ENCODE data around the gene SLC39A13. TPM values are rescaled to one million over a fixed set of nuclear protein-coding genes. Genes with fewer than 3 reads are reported as not detected.

SLC39A13 gene
- 40.7 to 54.0 TPM (median 50.3 TPM) in 5 replicates for total RNA-seq (2022; extraction: Qiagen RNA extraction; ENCODE audit: low read depth)

GRCh38 chr11:47407746-47408590 is at the start of gene SLC39A13:
SLC39A13 (plus strand) TSS chr11:47408590; CDS start chr11:47410095, 1,505 bp downstream.

GRCh38 chr11:47378010-47378835 is 30.2 kb upstream of the SLC39A13 start, which contains the start of gene SPI1:
SPI1 (minus strand) TSS chr11:47378547; CDS start chr11:47378353, 194 bp downstream.

DNA sequence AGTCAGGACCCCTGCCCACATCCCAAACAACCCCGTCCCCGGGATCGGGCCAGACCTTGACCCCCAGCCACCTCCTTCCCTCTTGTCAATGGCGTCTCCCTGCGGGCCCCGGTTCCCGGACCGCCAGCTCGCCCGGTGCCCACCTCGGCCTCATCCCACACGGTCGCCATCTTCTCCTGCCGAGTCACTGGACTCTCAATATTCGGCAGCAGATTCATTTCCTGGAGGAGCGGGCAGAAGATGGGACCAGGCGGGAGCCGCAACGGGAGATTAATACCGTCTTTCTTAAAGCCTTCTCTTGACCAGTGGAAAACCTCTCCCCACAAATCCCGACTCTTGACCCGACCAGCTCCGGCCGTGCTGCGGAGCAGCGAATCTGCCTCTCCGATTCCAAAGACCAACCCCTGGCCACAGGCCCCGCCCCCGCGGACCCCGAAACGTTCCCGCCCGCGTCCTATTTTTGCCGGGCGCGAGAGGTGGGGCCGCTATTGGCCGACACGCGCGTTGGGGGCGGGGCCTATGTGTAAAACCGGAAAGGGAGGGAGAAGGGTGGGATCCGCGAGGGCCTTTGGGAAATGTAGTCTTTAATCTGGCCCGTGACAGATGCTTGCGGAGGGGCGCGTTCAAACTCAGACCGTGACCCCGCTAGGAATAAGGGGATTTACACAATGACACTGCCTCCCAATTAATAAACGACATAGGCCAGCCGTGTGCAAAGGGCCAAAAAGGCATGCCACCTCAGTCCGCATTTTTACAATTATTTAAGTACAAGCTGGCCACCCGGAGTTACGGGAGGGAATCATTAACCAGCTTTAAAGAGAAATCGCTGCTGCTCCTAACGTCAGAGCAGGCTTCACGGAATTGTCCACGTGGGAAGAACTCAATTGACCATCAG is 17.9 kb downstream of the SLC39A13 start, which contains the start of gene PSMC3:
Gene PSMC3 (minus strand): TSS at position 378 of the 895 bp plus-strand sequence. CDS start 160 bp downstream, at position 218.

GRCh38 chr11:47448566-47449427 is 40.4 kb downstream of the SLC39A13 start, which contains the start of gene RAPSN:
RAPSN (minus strand) TSS chr11:47449136; CDS start chr11:47448964, 172 bp downstream.

Other genes starting within 250 kb of the SLC39A13 start
- gene ARFGAP2, start 231.7 kb upstream of the SLC39A13 start, total RNA-seq (2022; extraction: Qiagen RNA extraction; ENCODE audit: low read depth): 25.8 to 41.6 TPM (median 26.7 TPM) in 5 replicates
- 25.8 to 36.2 TPM (median 30.0 TPM) in 5 replicates for gene PACSIN3, start 222.2 kb upstream of the SLC39A13 start, total RNA-seq (2022; extraction: Qiagen RNA extraction; ENCODE audit: low read depth)
- gene DDB2, start 193.6 kb upstream of the SLC39A13 start, total RNA-seq (2022; extraction: Qiagen RNA extraction; ENCODE audit: low read depth): 80.4 to 99.0 TPM (median 86.1 TPM) in 5 replicates
- 20.4 to 29.9 TPM (median 22.9 TPM) in 5 replicates for gene ACP2, start 159.8 kb upstream of the SLC39A13 start, total RNA-seq (2022; extraction: Qiagen RNA extraction; ENCODE audit: low read depth)
- gene NR1H3, start 150.6 kb upstream of the SLC39A13 start, total RNA-seq (2022; extraction: Qiagen RNA extraction; ENCODE audit: low read depth): 8.4 to 14.0 TPM (median 12.3 TPM) in 5 replicates
- gene MADD, start 138.5 kb upstream of the SLC39A13 start, total RNA-seq (2022; extraction: Qiagen RNA extraction; ENCODE audit: low read depth): 22.2 to 23.2 TPM (median 22.5 TPM) in 5 replicates
- gene MYBPC3, start 55.9 kb upstream of the SLC39A13 start, total RNA-seq (2022; extraction: Qiagen RNA extraction; ENCODE audit: low read depth): 0.05 to 0.06 TPM (median 0.05 TPM) in 4 of 5 replicates, not detected in the other
- gene SPI1, start 30.0 kb upstream of the SLC39A13 start, total RNA-seq (2022; extraction: Qiagen RNA extraction; ENCODE audit: low read depth): 0.11 TPM in 1 of 5 replicates, not detected in the others
- 188 to 258 TPM (median 203 TPM) in 5 replicates for gene PSMC3, start 17.8 kb downstream of the SLC39A13 start, total RNA-seq (2022; extraction: Qiagen RNA extraction; ENCODE audit: low read depth)
- gene RAPSN, start 40.5 kb downstream of the SLC39A13 start, total RNA-seq (2022; extraction: Qiagen RNA extraction; ENCODE audit: low read depth): 0.06 to 0.41 TPM (median 0.17 TPM) in 4 of 5 replicates, not detected in the other
- gene CELF1, start 144.5 kb downstream of the SLC39A13 start, total RNA-seq (2022; extraction: Qiagen RNA extraction; ENCODE audit: low read depth): 44.8 to 51.9 TPM (median 50.5 TPM) in 5 replicates
- gene PTPMT1, start 157.0 kb downstream of the SLC39A13 start, total RNA-seq (2022; extraction: Qiagen RNA extraction; ENCODE audit: low read depth): 55.9 to 79.3 TPM (median 74.3 TPM) in 5 replicates
- 19.7 to 22.9 TPM (median 20.6 TPM) in 5 replicates for gene KBTBD4, start 170.4 kb downstream of the SLC39A13 start, total RNA-seq (2022; extraction: Qiagen RNA extraction; ENCODE audit: low read depth)
- 94.0 to 141 TPM (median 137 TPM) in 5 replicates for gene NDUFS3, start 170.5 kb downstream of the SLC39A13 start, total RNA-seq (2022; extraction: Qiagen RNA extraction; ENCODE audit: low read depth)
- gene FAM180B, start 178.1 kb downstream of the SLC39A13 start, total RNA-seq (2022; extraction: Qiagen RNA extraction; ENCODE audit: low read depth): 0.10 TPM in 1 of 5 replicates, not detected in the others
- gene C1QTNF4, start 185.8 kb downstream of the SLC39A13 start, total RNA-seq (2022; extraction: Qiagen RNA extraction; ENCODE audit: low read depth): 0.07 to 0.10 TPM (median 0.08 TPM) in 3 of 5 replicates, not detected in the others
- 101 to 150 TPM (median 138 TPM) in 5 replicates for gene MTCH2, start 234.0 kb downstream of the SLC39A13 start, total RNA-seq (2022; extraction: Qiagen RNA extraction; ENCODE audit: low read depth)

All from A549 treated with CpdA at 1 μM for 4 hours (cell line).